RPMI7951 (cell line): ENCODE measurements around the gene DCUN1D1. TPM values are rescaled to one million over a fixed set of nuclear protein-coding genes. Genes with fewer than 3 reads are reported as not detected.
A peak's percentile ranks its signal among the peaks of the same experiment; 100 is the strongest.

ENCODE experiments used
- DNase-seq: peaks from one replicate; pipeline ENCODE4 v3.0.0-alpha.2; 2012; ENCODE audit warnings: low read depth
- total RNA-seq: library from RNA; depleted of rRNA; stranded (reverse); fragments of >200 nt; shearing (Covaris generic); gene quantifications from 2 replicates; pipeline ENCODE4 v1.2.3, GENCODE V29; 2014

Gene DCUN1D1
- total RNA-seq, 1 experiment from 2014 or later, result 36.8 TPM

- no peak for DNase-seq
Measured at GRCh38 chr3:182936239-182936917, 44.0 kb downstream of the DCUN1D1 start.

GRCh38 chr3:182935803-182936202 lies 44.5 kb downstream of the DCUN1D1 start:
- no peak for DNase-seq

DNA sequence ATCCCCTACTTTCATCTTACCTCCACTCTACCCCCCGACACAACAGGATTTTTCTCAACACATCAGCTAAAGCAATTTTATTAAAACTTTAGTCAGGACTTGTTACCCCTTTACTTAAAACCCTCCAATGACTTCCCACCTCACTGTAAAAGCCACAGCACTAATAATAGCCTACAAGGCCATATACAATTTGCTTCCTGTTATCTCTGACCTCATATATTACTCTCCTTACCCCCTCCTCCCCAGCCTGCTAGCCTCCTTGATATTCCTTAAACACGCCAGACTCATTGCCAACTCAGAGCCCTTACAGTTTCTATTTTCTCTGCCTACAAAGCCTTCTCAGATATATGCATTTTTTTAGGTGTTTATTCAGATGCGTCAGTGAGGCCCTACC lies 54.4 kb downstream of the DCUN1D1 start:
- no peak for DNase-seq

GRCh38 chr3:182925330-182925943 lies 54.9 kb downstream of the DCUN1D1 start:
- DNase-seq, result peak; percentile 75

DNA sequence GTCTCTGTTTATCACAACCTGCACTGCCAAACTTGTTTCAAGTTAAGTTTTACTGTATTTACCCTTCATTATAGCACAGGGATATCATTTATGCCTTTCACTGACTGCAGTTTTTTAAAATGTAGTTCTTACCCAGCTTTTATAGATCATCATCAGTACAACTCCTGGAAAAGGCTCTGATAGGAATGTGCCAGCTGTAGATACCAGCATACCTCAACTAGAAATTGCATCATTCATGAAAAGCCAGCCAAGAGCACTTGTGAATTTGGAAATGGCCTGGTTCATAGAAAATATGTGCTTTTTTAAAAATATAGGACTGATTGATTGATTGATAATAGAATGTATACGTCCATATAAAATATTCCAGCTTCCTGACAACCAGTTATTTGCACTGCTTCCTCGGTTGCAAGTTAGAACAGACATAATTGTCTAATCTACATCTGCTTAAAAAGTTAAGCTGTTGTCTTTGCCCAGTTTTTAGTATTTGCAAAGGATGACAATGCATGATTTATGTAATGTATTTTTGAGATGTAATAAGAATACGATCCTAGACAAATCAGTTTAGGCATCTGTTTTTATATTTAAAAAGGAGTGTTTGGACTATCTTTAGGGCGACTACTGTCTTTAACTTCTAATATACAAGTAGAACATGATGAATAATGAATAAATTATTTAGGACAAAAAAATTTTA lies 58.5 kb downstream of the DCUN1D1 start:
- DNase-seq, result no peak

GRCh38 chr3:182920515-182921084 lies 59.7 kb downstream of the DCUN1D1 start:
- no peak for DNase-seq

DNA sequence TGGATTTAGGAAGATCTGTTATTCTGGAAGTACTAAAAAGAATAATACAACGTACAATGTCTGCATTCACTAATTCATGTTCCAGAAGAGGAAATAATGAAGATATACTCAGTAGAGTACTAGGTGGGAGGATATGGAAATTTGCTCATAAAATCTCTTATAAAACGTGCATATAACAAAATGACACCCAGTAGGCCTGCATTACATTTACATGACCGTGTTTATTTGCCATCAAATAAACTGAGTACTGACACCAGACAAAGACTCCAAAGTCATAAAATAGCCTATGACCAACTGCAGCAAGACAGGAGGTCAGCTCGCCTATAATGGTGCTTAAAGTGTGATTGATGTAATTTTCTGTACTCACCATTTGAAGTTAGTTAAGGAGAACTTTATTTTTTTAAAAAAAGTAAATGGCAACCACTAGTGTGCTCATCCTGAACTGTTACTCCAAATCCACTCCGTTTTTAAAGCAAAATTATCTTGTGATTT lies 60.4 kb downstream of the DCUN1D1 start:
- no peak for DNase-seq

- DNase-seq, result no peak
Measured at GRCh38 chr3:182917134-182917533, 63.2 kb downstream of the DCUN1D1 start.

- DNase-seq, result no peak
Measured at GRCh38 chr3:182914341-182914740, 66.0 kb downstream of the DCUN1D1 start.

- no peak for DNase-seq
Measured at GRCh38 chr3:182913889-182914288, 66.4 kb downstream of the DCUN1D1 start.

GRCh38 chr3:182912474-182912873 lies 67.9 kb downstream of the DCUN1D1 start:
- DNase-seq, result no peak

- no peak for DNase-seq
Measured at GRCh38 chr3:182911782-182912111, 68.6 kb downstream of the DCUN1D1 start.

DNA sequence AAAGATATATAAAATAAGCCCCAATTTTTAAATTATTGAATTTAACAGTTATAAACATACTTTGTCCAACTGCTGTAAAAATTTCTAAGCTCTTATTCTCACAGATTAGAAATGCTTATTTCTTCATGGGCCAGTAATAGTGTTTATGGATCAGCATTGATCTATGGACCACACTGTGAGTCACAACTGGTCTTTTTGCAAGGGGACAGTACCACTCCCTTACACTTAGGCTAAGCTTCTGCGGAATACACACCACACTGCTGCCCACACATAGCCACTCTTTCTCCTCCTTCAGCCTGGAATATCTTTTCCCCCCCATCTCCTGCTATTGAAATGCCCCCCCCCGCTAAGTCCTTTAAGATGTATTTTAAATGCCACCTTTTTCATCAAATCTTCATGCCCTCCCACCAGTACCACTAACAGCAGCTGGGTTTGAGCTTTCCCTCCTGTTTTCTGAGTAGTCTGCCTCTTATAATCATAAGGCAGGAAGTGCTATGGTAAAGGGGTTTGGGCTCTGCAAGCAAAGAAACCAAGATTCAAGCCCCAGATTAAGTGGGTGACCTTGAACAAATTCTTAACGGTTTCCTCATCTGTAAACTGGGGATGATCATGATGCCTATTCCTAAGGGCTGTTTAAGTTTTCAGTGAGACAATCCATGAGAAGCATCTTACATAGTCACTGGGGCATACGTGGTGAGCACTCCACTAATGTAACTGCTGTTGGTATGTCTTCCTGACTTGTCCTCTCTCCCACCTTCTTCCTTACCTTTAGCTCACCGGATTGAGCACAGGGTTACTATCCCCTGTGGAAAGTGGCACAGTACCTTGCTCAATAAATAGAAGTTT lies 69.2 kb downstream of the DCUN1D1 start:
- no peak for DNase-seq

DNA sequence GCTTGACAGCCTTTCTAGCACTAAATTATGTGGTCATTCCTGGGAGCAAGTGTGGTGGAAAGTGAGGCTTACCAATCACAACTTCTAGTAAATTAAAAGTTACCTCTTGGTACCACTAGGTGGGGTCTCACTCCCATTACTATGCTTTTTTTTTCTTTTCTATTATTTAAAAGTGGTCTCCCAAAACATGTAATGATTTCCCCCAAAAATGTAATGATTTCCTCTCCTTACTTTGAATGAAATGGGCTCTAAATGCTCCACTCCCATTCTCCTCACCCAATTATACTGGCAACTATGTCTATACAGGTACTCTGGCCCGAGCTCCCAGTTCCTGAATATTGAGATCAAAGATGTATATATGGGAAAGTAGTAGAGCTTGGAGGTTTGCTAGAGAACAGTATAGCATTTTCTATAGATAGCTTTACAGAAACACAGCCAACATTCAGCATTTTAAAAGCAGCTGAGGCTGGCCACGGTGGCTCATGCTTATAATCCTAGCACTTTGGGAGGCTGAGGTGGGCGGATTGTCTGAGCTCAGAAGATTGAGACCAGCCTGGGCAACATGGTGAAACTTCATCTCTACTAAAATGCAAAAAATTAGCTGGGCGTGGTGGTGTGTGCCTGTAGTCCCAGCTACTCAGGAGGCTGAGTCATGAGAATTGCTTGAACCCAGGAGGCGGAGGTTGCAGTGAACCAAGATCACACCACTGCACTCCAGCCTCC lies 70.9 kb downstream of the DCUN1D1 start:
- peak; percentile 16 for DNase-seq

DNA sequence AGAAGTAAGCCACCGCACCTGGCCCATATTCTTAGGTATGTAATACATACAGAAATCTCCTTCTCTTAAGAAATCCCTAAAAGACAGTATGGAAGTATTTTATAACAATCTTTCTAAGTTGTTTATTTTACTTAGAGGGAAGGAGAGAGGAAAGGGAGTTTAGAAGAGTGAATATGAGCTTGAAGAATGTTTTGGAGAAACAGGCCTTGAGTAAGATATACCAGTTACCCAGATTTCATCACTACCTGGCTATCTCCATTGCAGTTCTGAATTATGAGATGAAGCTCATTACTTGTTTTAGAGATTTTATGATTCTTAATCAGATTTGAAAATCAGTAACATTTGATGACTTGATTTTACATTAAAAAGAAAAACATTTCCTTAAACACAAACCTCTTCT lies 71.9 kb downstream of the DCUN1D1 start:
- no peak for DNase-seq

GRCh38 chr3:182906036-182906435 lies 74.3 kb downstream of the DCUN1D1 start:
- DNase-seq, result no peak

DNA sequence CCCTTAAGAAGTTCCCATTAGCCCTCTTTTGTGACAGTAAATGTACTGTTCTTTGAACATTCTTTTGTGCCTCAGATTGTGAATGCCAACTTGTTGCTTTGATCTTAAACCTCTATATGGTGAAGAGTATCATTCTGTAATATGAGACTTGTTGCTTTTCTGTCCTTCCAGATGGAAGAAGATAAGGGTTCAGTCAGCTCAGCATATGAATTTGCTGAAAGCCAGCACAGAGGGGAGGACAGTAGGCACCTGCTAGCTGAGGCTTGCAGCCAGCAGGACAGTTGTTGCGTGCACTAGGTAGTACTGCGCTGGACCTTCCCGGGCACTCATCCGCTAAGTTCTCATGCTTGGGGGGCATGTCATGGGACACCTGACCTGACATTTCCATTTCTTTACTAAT lies 74.7 kb downstream of the DCUN1D1 start:
- DNase-seq, result no peak

- no peak for DNase-seq
Measured at GRCh38 chr3:182904164-182904563, 76.2 kb downstream of the DCUN1D1 start.

GRCh38 chr3:182902236-182902635 lies 78.1 kb downstream of the DCUN1D1 start:
- no peak for DNase-seq

- DNase-seq, result no peak
Measured at GRCh38 chr3:182896553-182896952, 83.8 kb downstream of the DCUN1D1 start.

DNA sequence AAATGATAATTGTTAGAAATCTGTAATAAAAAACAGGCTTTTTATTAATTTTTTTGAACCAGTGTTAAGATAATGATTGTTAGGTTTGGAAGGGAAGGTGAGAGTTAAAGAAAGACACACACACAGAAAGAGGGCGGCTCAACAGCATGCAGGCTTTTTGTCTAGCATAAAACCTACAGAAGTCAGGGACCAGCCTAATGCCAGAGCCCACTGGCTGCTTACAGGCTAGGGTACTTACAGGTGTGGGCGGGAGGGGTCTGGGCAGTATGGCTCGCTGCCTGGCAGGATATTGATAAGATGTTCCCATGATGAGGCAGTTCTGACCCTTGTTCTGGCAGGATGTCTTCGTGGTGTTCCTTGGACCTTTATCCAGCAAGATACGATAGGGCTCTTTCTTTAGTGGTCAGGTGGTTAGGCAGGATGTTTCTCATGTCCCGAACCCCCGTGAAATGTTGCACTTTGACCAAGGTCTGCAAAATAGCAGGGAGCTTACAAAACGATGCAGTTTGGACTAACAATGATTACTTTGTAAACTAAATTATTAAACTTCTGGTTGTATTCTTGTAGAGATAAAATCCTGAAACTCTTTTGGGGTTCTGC lies 84.7 kb downstream of the DCUN1D1 start:
- no peak for DNase-seq
